ENCODE results near the gene PFDN6. TPM values are rescaled to one million over a fixed set of nuclear protein-coding genes. Genes with fewer than 3 reads are reported as not detected.

PFDN6 gene
- total and polyA plus RNA-seq, 9 of the 15 experiments (the other 6 are each of a cell fraction or from before 2014, with no cell fraction given): 6.8 to 475 (median 216) TPM

GRCh38 chr6:33272275-33273128 is 16.9 kb upstream of the PFDN6 start (continued):
- TF ChIP-seq BCLAF1 (IDR thresholded peaks at IDR 0.05; ENCODE audit: borderline replicate concordance in 1 of 2, control insufficient read depth in 1 of 2, low read depth in 2 of 2, low read length in 1 of 2) (no peak; a peak in 1 of 4 replicates), STAT5B (CRISPR knock-in tag; IDR thresholded peaks at IDR 0.05) (no peak), FOXA3 (CRISPR knock-in tag; conservative IDR thresholded peaks at IDR 0.05 in 1 of 2, IDR thresholded peaks at IDR 0.05 in 1 of 2) (peak in 1 of 2 experiments; percentile 42; a peak in 1 of 4 replicates), ZNF12 (CRISPR knock-in tag; IDR thresholded peaks at IDR 0.05) (no peak), ZNF431 (CRISPR knock-in tag; IDR thresholded peaks at IDR 0.05) (no peak; the same call in 1 of the 2 replicates), CCNT2 (IDR thresholded peaks at IDR 0.05; ENCODE audit: borderline replicate concordance, extremely low read depth, insufficient read length, low read depth, low read length) (peak; percentile 21), GTF2E2 (tag; IDR thresholded peaks at IDR 0.05) (no peak), ZNF778 (CRISPR knock-in tag; IDR thresholded peaks at IDR 0.05) (no peak), ZNF3 (CRISPR knock-in tag; IDR thresholded peaks at IDR 0.05) (no peak), BRCA1 (IDR thresholded peaks at IDR 0.05) (no peak), BRCA1 (CRISPR knock-in tag; IDR thresholded peaks at IDR 0.05) (no peak), RNF219 (CRISPR knock-in tag; IDR thresholded peaks at IDR 0.05) (no peak), MCM2 (IDR thresholded peaks at IDR 0.05; ENCODE audit: low read depth) (no peak), ZNF197 (CRISPR knock-in tag; IDR thresholded peaks at IDR 0.05; ENCODE audit: low read depth) (no peak), HNRNPK (IDR thresholded peaks at IDR 0.05; ENCODE audit: low read depth, low read length, poor library complexity, severe bottlenecking) (no peak), NONO (IDR thresholded peaks at IDR 0.05; ENCODE audit: low read depth in 2 of 2, low read length in 1 of 2) (peak in 1 of 2 experiments; percentile 11; a peak in 1 of 4 replicates), TCF7 (IDR thresholded peaks at IDR 0.05; ENCODE audit: borderline replicate concordance) (no peak), POLR2A (conservative IDR thresholded peaks at IDR 0.05) (no peak; the same call in 1 of the 2 replicates), ZFPM2 (CRISPR knock-in tag; IDR thresholded peaks at IDR 0.05) (no peak), NR2C2 (CRISPR knock-in tag; IDR thresholded peaks at IDR 0.05) (no peak), NR2C2 (tag; IDR thresholded peaks at IDR 0.05) (no peak; the same call in 1 of the 2 replicates), NCOA1 (IDR thresholded peaks at IDR 0.05; ENCODE audit: low read depth) (no peak), HNRNPUL1 (IDR thresholded peaks at IDR 0.05; ENCODE audit: low read length) (peak; percentile 74)

All from K562 (cell line).